ENCODE data around the gene GPM6B.

The GPM6B gene

DNA sequence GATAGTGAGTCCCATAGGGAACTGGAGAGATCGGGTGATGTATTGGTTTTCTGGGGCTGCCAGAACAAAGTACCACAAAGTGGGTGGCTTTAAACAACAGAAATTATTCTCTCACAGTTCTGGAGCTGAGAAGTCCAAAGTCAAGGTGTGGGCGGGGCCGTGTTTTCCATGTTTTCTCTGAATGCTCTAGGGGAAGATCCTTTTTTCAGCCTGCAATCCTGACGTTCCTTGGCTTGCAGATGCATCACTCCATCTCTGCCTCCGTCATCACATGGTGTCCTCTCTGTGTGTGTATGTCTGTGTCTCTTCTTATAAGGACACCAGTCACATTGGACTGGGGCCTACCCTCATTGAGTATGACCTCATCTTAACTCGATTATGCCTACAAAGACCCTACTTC is 7.9 kb upstream of the GPM6B start:
- DNase-seq, result no peak

GRCh38 chrX:13821738-13822137 is 4.8 kb upstream of the GPM6B start:
- DNase-seq, result no peak

DNA sequence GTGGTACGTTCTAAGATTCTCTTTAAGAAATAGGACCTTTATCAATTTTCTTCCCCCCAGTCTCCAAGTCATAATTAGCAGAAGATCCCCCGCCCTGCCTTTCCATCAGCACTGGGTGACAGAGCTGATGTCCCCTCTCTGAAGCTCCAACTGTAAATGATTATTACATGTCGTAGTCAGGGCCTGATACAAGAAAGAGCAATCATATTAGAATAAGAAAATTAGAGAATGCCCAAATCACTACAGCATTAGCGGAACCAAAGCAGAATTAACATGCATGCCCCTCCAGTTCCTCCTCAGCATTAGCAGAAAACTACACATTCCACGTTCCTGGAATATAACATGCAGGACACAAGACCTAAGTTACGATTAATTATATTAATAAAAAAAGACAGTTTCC is 717 bp downstream of the GPM6B start:
- no peak for DNase-seq

DNA sequence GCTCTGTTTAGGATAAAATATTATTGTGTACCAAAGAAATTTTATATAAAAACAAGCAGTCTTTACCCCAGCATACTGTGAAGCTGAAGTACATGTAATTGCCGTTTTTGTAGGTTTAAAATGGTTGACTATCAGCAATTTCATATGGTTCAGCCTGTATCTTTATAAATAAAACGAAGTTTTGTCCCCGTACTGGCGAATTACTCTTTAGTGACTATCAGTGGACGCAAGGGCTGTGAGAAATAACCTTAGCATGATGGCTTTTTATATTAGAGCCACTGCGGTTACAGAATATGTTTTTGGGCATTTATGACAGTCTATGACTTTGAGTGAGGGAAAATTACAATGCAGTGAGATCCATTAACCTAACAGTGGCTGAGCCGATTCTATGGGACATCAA is 1.2 kb downstream of the GPM6B start:
- DNase-seq, result no peak

DNA sequence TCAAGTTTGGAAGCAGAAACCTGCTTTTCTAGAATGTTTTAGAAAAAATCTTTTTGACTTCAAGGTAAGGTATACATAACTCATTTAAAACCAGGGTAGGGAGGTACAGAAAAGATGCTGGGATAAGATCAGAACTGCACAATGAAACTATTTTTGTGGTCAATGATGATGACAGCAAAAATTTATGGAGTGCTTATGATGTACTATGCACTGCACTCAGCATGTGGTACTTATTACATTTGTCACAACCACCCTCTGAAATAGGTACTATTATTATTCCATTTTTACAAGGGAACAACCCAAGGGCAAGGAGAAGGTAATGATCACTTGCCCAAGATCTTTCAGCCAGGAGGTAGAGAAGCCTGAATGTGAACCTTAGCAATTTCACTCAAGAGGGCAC is 8.0 kb downstream of the GPM6B start:
- no peak for DNase-seq

GRCh38 chrX:13808293-13808692 is 8.6 kb downstream of the GPM6B start:
- no peak for DNase-seq

DNA sequence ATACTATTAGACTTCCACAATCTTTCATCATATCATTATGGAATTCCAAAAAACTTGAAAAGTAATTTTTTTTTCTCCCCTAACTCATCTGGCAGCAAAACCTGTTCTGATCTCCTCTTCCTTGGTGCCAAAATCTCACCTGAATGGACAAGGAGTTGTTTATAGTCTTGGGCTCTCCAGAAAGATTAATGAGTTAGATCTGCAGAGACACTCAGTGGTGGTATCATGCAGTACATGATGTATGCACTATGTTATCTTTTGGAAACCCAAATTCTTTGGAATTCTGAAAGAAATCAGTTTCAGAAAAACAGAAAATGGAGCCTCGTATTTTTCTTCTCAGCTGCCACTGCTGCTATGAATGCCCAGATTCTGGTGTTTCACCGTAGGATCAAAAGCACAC is 11.7 kb downstream of the GPM6B start:
- DNase-seq, result no peak

- no peak for DNase-seq
Measured at GRCh38 chrX:13803116-13803515, 13.8 kb downstream of the GPM6B start.

- DNase-seq, result no peak
Measured at GRCh38 chrX:13798184-13798583, 18.7 kb downstream of the GPM6B start.

- DNase-seq, result no peak
Measured at GRCh38 chrX:13797512-13797911, 19.4 kb downstream of the GPM6B start.

DNA sequence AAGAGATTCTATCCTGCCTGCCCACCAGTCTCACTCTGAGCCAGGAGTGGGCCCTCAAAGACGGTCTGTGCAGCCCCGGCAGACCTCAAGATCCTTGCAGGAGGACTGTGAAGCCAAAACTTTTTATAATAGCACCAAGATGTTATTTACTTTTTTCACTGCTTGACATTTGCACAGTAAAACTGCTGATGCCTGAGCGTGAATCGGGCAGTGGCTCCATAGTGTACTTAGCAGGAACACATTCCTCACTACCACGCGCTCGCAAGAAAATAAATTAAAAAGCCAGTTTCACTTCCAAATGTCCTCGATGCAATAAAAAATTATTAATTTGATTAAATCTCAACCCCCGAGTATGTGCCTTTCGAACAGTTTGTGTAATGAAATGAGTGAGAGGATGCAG is 22.5 kb downstream of the GPM6B start:
- DNase-seq, result no peak

DNA sequence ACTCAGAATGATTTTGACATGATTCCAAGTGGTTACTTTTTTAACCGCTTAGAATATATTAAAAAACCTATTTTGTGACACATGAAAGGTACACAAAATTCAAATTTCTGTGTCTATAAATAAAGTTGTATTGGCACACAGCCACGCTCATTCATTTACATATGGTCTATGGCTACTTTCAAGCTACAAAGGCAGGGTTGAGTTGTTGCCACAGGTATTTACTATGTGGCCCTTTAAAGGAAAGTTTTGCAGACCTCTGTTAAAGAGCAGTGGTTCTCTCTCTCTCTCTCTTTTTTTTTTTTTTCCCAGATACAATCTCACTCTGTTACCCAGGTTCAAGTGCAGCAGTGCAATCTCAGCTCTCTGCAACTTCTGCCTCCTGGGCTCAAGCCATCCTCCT is 23.0 kb downstream of the GPM6B start:
- DNase-seq, result no peak

DNA sequence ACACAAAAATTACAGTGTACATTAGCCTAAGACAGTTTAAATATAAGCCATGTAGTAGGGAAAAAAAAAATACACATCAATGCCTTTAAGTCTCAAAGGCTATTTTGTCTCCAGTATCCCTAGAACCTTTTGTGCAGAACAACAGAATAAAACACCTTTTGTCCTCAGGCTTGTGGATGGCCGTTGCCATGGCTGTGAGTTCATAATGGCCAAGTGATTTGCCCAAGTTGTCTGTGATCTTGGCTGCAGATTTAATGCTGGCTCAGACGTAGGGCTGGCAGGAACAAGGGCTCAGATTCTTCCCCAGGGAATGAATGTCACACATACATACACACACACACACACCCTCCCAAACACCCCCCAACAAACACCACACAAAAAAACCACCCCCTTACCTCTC is 25.3 kb downstream of the GPM6B start:
- DNase-seq, result no peak

GRCh38 chrX:13791145-13791544 is 25.7 kb downstream of the GPM6B start:
- DNase-seq, result no peak

DNA sequence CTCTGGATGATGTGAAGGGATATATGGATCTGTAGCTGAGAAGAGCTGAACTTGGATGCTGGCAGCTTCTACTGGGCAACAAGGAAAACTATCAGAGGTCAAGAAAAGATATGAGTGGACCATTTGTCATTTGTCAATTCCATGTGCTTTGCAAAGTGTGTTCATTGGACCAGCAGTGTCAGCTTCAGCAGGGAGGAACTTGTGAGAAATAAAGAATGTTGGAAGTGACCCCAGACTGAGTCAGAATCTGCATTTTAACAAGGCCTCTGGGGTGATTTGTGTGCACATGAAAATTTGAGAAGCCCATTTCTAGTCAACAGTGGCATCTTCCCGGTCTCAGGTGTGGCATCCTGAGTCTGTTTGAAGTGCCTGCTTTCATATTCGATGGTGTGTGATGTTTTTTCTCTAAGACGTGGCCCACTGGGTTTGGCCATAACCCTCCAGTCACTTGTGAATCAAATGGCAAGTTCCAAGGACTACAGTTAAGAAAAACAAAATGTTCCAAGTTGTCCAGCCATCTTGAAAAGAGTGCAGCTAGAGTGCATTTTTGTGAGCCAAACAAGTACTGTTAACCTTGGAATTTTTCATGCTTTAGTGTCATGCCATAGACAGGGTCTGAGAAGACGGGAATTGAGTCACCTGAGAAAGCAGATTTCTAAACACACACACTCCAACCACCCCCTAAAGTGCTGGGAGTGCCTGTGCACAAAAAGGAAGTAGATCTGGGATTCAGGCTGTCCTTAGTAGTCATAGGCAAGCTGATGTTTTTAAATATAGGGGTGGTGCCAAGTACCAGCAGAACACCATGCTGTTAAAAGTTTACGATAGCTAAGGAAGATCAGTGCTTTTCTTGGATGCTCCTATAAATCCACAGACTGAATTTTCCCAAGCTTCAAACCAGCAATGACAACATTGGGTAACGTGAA is 26.4 kb downstream of the GPM6B start:
- no peak for DNase-seq

GRCh38 chrX:13786048-13786447 is 30.8 kb downstream of the GPM6B start:
- DNase-seq, result no peak

GRCh38 chrX:13780868-13781427 is 35.9 kb downstream of the GPM6B start:
- DNase-seq, result no peak

DNA sequence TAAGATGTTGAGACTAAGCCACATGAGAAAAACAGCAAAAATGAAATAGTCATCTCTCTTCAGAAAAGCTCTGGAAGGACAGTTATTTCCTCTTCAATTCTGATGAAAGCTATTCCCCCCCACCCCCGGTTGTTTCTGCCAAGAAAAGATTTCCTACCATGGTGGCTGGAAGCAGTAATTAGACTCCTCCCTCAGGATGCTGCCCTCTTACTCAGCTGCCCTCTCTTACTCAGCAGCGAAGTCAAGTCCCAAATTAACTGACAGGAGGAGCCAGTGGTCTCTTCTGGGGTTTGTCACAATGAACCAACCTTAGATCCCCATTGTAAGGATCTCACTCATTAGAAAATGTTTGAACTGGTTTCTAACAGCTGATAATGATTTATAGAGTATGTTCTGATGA is 38.0 kb downstream of the GPM6B start:
- DNase-seq, result peak; percentile 12

DNA sequence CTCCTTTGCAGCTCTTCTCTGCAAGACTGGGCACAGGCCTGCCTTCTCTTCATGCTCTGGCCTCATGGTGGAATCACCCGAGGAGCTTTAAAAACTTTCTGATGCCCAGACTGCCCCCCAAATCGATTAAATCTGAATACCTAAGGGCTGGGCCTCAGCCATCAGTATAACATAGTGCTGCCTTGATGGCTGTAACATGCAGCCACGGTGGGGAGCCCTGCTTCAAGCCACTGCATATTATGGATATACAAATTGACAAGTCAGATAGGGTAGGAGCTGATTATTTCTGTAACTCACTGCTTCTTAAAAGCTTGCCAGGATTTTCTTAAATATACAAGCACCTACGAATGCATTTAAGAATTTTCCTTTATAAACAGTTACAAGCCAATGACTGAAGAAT is 40.5 kb downstream of the GPM6B start:
- DNase-seq, result no peak

- DNase-seq, result no peak
Measured at GRCh38 chrX:13775837-13776236, 41.1 kb downstream of the GPM6B start.

DNA sequence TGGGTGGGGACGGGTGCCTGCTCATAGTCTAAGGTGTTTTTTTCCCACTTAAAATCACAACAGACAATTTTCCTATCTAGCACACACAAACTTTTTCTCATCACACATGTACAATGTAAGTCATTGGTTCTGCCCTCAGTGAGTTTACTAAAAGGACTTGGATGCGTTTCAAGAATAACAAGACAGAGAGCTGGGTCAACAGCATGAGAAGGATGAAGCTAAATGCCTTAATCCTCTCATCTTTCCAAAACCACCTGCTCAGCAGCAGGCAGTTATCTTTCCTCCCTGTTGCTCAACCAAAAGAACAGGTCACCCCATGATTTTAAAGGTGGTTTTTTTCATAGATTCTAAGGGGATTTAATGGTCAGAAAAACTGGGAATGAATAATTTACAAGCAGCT is 42.2 kb downstream of the GPM6B start:
- DNase-seq, result no peak

DNA sequence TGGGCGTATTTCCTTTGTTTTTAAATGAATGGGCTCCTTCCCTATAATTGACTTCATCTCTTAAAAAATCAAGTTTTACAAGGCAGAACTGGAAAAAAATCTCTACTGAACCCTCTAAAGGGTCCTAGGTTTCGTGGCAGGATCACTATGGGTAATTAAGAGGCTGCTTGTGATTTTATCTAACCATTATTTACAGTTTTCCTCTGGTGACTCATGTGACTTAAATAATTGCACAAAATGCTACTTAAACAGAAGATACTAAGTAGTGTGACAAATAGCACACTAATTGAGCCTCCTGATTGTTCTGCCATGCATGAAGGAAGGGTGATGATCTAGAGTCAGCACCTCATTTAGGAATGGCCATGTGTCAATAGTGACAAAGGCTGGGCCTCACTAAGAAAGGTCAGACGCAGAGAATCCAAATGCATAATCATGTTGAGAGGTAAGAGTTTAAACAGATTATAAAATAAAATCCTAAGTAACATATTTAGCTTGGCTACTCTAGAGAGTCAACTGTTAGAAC is 46.8 kb downstream of the GPM6B start:
- DNase-seq, result no peak

- DNase-seq, result no peak
Measured at GRCh38 chrX:13768939-13769338, 48.0 kb downstream of the GPM6B start.

- peak; percentile 8 for DNase-seq
Measured at GRCh38 chrX:13764765-13765164, 52.1 kb downstream of the GPM6B start.

DNA sequence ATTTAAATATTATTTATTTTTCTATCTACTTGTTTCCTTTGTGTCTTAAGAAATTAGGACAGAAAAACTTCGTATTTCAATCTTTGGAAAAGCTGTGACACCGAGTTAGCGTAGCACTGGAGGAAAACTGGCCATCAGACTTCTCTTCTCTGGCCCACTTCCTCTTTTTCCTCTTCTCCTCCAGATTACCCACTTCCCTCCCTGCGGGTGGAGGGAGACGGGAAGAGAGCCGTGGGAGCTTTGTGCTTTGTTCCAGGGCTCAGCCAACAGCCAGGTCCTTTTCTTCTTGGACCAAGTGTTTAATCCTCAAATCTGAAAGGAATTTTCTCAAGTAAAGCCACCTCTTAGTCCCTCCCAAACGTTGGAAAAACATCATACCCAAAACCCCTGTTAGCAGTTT is 52.6 kb downstream of the GPM6B start:
- DNase-seq, result peak; percentile 28

All from hematopoietic multipotent progenitor cell treated with erythropoietin and hydrocortisone succinate and interleukin-3 and kit ligand, for 4 days (in vitro differentiated cells).